Measurements from ENCODE around the gene TNNI2.

DNA sequence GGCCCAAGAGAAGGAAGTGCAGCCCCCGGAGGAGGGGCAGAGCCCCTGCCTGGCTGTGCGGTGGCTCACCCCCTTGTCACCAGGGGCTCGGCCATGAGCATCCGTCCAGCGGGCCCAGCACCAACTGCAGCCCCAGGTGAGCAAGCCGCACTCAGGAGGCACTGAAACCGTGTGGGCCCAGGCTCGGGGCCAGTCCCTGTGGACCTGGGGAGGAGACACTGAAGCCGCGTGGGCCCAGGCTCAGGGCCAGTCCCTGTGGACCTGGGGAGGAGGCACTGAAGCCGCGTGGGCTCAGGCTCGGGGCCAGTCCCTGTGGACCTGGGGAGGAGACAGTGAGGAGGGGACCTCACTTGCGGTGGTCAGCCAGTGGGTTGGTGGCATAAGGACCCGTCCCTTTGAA is 28.0 kb downstream of the TNNI2 start:
- TF ChIP-seq POLR2AphosphoS5 (IDR thresholded peaks at IDR 0.05; ENCODE audit: borderline replicate concordance, low read depth, low read length) (no peak), EZH2 (IDR thresholded peaks at IDR 0.05) (no peak), FOXP2 (optimal IDR thresholded peaks at IDR 0.05; ENCODE audit: control extremely low read depth, extremely low read length, insufficient read depth) (no peak)
